Measurements from ENCODE around the gene SLC22A23. TPM values are rescaled to one million over a fixed set of nuclear protein-coding genes. Genes with fewer than 3 reads are reported as not detected.

SLC22A23 gene
- total RNA-seq, 1 experiment from 2014 or later = 10.1 TPM

- in situ Hi-C loops (cut with HindIII; ENCODE audit: low pct_unique_long_range_greater_than_20kb, low sequenced_read_pairs) = no loop called here
- DNase-seq (ENCODE audit: low read depth) = no peak
Observed at GRCh38 chr6:3353939-3354338, 102.9 kb downstream of the SLC22A23 start.

- in situ Hi-C loops (cut with HindIII; ENCODE audit: low pct_unique_long_range_greater_than_20kb, low sequenced_read_pairs) = no loop called here
- no peak for DNase-seq (ENCODE audit: low read depth)
Observed at GRCh38 chr6:3353213-3353903, 103.5 kb downstream of the SLC22A23 start.

DNA sequence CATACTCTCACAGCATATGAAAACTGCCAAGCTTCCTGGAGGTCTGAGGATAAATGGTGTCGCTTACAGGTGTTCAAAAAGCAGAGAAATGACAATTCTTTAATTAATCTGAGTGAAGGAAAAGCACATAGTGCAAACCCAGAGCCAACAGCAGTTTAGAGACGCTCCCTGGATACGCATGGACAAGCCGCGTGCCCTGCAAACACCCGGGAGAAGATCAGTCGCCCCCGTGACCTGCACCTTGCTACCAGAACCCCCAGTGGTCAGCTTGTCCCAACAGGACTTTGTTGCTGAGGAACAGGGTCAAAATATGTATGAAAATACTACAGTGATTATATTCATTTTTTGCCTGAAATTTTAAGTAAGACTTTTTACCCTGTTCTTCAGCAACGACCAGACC is 104.2 kb downstream of the SLC22A23 start:
- in situ Hi-C loops (cut with HindIII; ENCODE audit: low pct_unique_long_range_greater_than_20kb, low sequenced_read_pairs) = no loop called here
- DNase-seq (ENCODE audit: low read depth) = no peak

DNA sequence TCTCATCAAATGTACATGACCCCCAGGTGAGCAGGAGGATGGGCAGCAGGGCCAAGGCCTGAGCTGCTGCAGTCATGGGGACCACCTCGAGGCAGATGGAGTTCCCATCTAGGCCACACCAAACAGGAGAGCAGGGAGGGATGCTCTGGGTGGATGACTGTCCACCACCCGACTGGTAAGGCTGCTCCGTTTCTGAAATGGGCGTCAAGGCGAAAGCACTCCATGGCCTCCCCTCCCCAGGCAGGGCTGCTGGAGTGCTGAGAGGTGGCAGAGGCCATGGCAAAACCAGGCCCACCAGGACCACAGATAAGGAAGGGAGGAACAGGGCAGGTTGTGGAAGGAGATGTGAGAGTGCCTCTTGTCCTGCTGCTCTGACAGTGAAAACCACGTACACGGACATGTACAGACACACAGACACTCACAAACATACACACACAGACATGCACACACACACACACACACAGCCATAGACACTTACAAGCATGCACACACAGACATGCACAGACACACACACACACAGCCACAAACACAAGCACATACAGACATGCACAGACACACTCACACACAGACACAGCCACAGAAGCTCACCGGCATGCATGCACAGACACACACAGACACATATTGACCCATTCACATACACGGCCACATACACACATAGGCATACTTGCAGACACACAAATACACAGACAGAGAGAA is 104.9 kb downstream of the SLC22A23 start:
- in situ Hi-C loops (cut with HindIII; ENCODE audit: low pct_unique_long_range_greater_than_20kb, low sequenced_read_pairs) = no loop called here
- DNase-seq (ENCODE audit: low read depth) = no peak

- in situ Hi-C loops (cut with HindIII; ENCODE audit: low pct_unique_long_range_greater_than_20kb, low sequenced_read_pairs) = no loop called here
- DNase-seq (ENCODE audit: low read depth) = no peak
Observed at GRCh38 chr6:3351105-3351676, 105.7 kb downstream of the SLC22A23 start.

DNA sequence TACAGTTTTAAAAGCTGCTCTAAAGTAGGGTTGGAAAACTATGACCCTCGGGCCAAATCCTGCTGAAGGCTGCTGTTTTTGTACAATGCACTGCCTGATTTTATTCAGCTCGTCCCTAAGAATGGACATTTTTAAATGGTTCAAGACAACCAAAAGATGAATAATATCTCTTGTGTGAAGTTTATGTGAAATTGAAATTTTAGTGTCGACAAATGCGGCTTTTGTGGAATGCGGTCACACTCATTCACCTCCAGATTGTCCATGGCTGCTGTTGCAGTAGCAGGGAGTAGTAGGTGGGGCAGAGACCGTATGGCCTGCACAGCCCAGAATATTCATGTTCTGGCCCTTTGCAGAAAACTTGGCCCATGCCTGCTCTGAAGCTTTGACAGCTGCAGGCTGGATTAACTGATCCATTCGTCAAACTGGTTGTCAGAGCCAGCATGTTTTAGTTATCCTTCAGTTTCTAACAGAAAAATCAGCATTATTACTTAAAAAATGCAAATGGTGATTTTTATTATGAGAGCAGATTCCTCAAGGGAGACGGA is 106.5 kb downstream of the SLC22A23 start:
- no peak for DNase-seq (ENCODE audit: low read depth)

DNA sequence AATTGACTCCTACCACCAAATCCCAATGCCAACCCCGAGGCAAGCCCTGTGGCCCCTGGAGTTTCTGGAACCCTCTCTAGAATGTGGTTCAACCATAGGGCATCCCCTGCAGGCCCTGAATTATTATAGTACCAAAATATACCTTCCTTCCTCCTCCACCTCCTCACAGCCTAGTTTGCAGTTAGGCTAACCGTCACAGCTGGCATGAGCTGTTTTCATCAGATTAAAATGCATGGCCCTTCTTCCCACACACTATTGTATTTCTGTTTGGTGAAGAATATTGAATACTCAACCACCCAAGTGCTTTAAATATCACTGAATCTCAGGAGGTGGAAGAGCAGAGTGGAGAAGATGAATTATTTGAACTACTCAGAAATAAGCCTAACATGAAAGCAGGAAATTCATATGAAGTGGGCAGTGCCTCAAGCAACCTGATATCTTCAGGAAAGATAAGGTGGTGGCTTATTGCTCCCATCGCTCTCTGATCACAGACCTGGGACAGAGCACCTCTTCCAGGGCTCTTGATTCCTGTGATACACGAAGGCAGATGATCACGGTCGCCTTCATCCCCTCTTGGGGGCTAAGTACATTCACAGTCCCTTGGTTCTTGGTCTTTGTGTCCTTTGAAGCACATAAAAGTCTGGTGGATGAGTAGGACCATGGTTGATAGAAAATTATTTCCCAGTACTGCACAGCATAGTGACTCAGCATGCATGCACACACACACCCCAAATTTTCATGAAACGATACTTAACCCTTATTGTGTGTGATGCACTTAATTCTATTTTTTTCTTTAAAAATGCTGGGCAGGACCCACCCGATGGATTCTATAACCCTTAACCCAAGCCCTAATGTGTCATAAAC is 107.2 kb downstream of the SLC22A23 start:
- in situ Hi-C loops (cut with HindIII; ENCODE audit: low pct_unique_long_range_greater_than_20kb, low sequenced_read_pairs) = no loop called here
- DNase-seq (ENCODE audit: low read depth) = no peak

More for the DNA sequence above, 106.5 kb downstream of the SLC22A23 start:
- in situ Hi-C loops (cut with HindIII; ENCODE audit: low pct_unique_long_range_greater_than_20kb, low sequenced_read_pairs) = no loop called here

DNA sequence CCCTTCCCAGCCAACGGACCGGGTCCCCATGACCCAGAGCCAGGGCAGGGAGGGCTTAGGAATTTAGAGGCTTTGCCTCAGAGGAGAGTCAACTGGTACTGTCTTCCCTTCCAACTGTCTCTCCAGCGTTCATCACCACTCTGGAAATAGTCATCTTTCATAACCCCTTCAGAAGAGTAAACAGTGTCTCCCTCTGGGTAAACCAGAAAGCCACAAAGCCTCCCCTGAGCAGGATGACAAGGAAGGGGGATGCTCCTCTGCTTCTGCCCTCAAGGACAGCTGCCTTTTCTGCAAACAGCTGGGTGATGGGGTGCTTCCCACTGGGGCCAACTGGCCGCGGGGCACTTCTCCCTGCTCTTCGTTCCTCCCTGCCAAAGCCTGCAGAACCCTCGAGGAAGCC is 108.0 kb downstream of the SLC22A23 start:
- in situ Hi-C loops (cut with HindIII; ENCODE audit: low pct_unique_long_range_greater_than_20kb, low sequenced_read_pairs) = no loop called here

GRCh38 chr6:3347826-3348225 is 109.0 kb downstream of the SLC22A23 start:
- DNase-seq (ENCODE audit: low read depth) = no peak
- in situ Hi-C loops (cut with HindIII; ENCODE audit: low pct_unique_long_range_greater_than_20kb, low sequenced_read_pairs) = no loop called here

More for the DNA sequence above, 108.0 kb downstream of the SLC22A23 start:
- DNase-seq (ENCODE audit: low read depth) = no peak

GRCh38 chr6:3347247-3347646 is 109.6 kb downstream of the SLC22A23 start:
- DNase-seq (ENCODE audit: low read depth) = no peak

GRCh38 chr6:3346476-3346875 is 110.4 kb downstream of the SLC22A23 start:
- in situ Hi-C loops (cut with HindIII; ENCODE audit: low pct_unique_long_range_greater_than_20kb, low sequenced_read_pairs) = no loop called here
- no peak for DNase-seq (ENCODE audit: low read depth)

More at GRCh38 chr6:3347247-3347646, 109.6 kb downstream of the SLC22A23 start:
- in situ Hi-C loops (cut with HindIII; ENCODE audit: low pct_unique_long_range_greater_than_20kb, low sequenced_read_pairs) = no loop called here

DNA sequence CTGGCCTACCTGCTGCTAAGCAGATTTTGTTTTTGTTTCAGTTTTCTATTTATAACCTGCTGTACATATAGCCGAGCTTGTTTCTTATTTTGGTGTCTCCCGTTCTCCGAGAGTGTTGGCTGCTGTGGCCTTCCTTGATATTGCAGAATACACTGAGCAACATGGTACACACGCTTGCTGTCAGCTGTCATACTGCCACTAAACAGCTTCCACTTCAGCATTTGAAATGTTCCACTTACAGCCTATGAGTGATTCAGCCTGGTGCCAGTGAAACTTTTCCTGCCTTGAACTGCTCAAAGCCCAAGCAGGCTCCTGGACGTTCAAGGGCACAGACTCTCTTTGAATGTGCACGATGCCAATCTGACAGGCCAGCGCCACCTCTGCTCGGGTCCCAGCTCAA is 111.0 kb downstream of the SLC22A23 start:
- in situ Hi-C loops (cut with HindIII; ENCODE audit: low pct_unique_long_range_greater_than_20kb, low sequenced_read_pairs) = no loop called here
- no peak for DNase-seq (ENCODE audit: low read depth)

GRCh38 chr6:3343089-3343883 is 113.6 kb downstream of the SLC22A23 start:
- DNase-seq (ENCODE audit: low read depth) = no peak
- in situ Hi-C loops (cut with HindIII; ENCODE audit: low pct_unique_long_range_greater_than_20kb, low sequenced_read_pairs) = no loop called here

GRCh38 chr6:3341467-3341866 is 115.4 kb downstream of the SLC22A23 start:
- in situ Hi-C loops (cut with HindIII; ENCODE audit: low pct_unique_long_range_greater_than_20kb, low sequenced_read_pairs) = no loop called here

GRCh38 chr6:3340894-3341293 is 116.0 kb downstream of the SLC22A23 start:
- DNase-seq (ENCODE audit: low read depth) = no peak
- in situ Hi-C loops (cut with HindIII; ENCODE audit: low pct_unique_long_range_greater_than_20kb, low sequenced_read_pairs) = no loop called here

More at GRCh38 chr6:3341467-3341866, 115.4 kb downstream of the SLC22A23 start:
- peak; percentile 40 for DNase-seq (ENCODE audit: low read depth)

GRCh38 chr6:3340358-3340802 is 116.5 kb downstream of the SLC22A23 start:
- in situ Hi-C loops (cut with HindIII; ENCODE audit: low pct_unique_long_range_greater_than_20kb, low sequenced_read_pairs) = no loop called here
- no peak for DNase-seq (ENCODE audit: low read depth)

- DNase-seq (ENCODE audit: low read depth) = no peak
- in situ Hi-C loops (cut with HindIII; ENCODE audit: low pct_unique_long_range_greater_than_20kb, low sequenced_read_pairs) = no loop called here
Observed at GRCh38 chr6:3339811-3340210, 117.0 kb downstream of the SLC22A23 start.

All from Caki2 (cell line).